Neural progenitor cell (in vitro differentiated cells): Measurements from ENCODE around the gene ZSWIM5. TPM values are rescaled to one million over a fixed set of nuclear protein-coding genes. Genes with fewer than 3 reads are reported as not detected.
"Not testable (repeated sequence)": the region's sequence is repeated elsewhere in the genome, so short reads cannot be mapped to it uniquely, and the experiment has no call there.

Source experiments
- DNase-seq: peaks from one replicate; pipeline ENCODE4 v3.0.0-alpha.2; 2016; ENCODE audit warnings: low spot score
- H2AFZ ChIP-seq: fragments of 200-600 bp; sonication (generic); replicated peaks from 2 replicates; pipeline ENCODE4 v1.6.1; 2016; ENCODE audit warnings: antibody characterized with exemption
- H3F3A ChIP-seq: fragments of 200-600 bp; sonication (generic); 2 replicates; pipeline ENCODE4 v1.6.1; 2016; ENCODE audit warnings: antibody characterized with exemption, low read depth
- H3K27ac ChIP-seq: fragments of 200-600 bp; sonication (generic); 2 replicates; pipeline ENCODE4 v1.5.1; 2016; ENCODE audit warnings: mild to moderate bottlenecking
- H3K27me3 ChIP-seq: fragments of 200-600 bp; sonication (generic); 2 replicates; pipeline ENCODE4 v1.6.1; 2016; ENCODE audit warnings: mild to moderate bottlenecking, moderate library complexity
- H3K36me3 ChIP-seq: fragments of 200-600 bp; sonication (generic); 2 replicates; pipeline ENCODE4 v1.5.1; 2016
- H3K4me1 ChIP-seq: fragments of 200-600 bp; sonication (generic); 2 replicates; pipeline ENCODE4 v1.6.1; 2016; ENCODE audit warnings: mixed run types
- H3K4me2 ChIP-seq: fragments of 200-600 bp; sonication (generic); 2 replicates; pipeline ENCODE4 v1.6.1; 2016
- H3K4me3 ChIP-seq: fragments of 200-600 bp; sonication (generic); 2 replicates; pipeline ENCODE4 v1.5.1; 2016
- H3K79me2 ChIP-seq: fragments of 200-600 bp; sonication (generic); 2 replicates; pipeline ENCODE4 v1.6.1; 2016; ENCODE audit warnings: low read depth
- H3K9ac ChIP-seq: fragments of 200-600 bp; sonication (generic); 2 replicates; pipeline ENCODE4 v1.6.1; 2016
- H3K9me3 ChIP-seq: fragments of 200-600 bp; sonication (generic); 2 replicates; pipeline ENCODE4 v1.5.1; 2016; ENCODE audit warnings: low read depth
- H4K20me1 ChIP-seq: fragments of 200-600 bp; sonication (generic); 2 replicates; pipeline ENCODE4 v1.6.1; 2016; ENCODE audit warnings: low read depth
- H3K27ac Mint-ChIP-seq: 3 replicates; pipeline ENCODE4 v1.8.0; 2021; ENCODE audit warnings: mixed read lengths
- H3K27me3 Mint-ChIP-seq: 2 replicates; pipeline ENCODE4 v1.8.0; 2022; ENCODE audit warnings: low read depth, mild to moderate bottlenecking, inconsistent platforms, moderate library complexity, mixed read lengths; ENCODE audit not compliant: insufficient read depth
- H3K36me3 Mint-ChIP-seq: 3 replicates; pipeline ENCODE4 v1.8.0; 2021; ENCODE audit warnings: mixed read lengths
- H3K4me1 Mint-ChIP-seq: 3 replicates; pipeline ENCODE4 v1.8.0; 2021; ENCODE audit warnings: mixed read lengths
- H3K4me3 Mint-ChIP-seq: 3 replicates; pipeline ENCODE4 v1.8.0; 2021; ENCODE audit warnings: mild to moderate bottlenecking, moderate library complexity, mixed read lengths
- H3K9me3 Mint-ChIP-seq: 3 replicates; pipeline ENCODE4 v1.8.0; 2020; ENCODE audit warnings: mixed read lengths
- EZH2 ChIP-seq: fragments of 200-600 bp; sonication (generic); IDR thresholded peaks from 2 replicates; pipeline ENCODE4 v1.6.1; 2017; ENCODE audit warnings: antibody characterized with exemption, mild to moderate bottlenecking, moderate library complexity
- EZH2phosphoT487 ChIP-seq: fragments of 200-600 bp; sonication (generic); IDR thresholded peaks from 2 replicates; pipeline ENCODE4 v1.6.1; 2017; ENCODE audit warnings: antibody characterized with exemption
- total RNA-seq: library from RNA; depleted of rRNA; stranded (reverse); fragments of >200 nt; gene quantifications from 2 replicates; pipeline ENCODE4 v1.2.3, GENCODE V29; 2015; ENCODE audit warnings: low replicate concordance
- TF ChIP-seq, protein P1 (sequence below): fragments of 200-600 bp; sonication (generic); IDR thresholded peaks from 2 replicates; pipeline ENCODE4 v1.5.1; 2017; ENCODE audit warnings: antibody characterized with exemption, mild to moderate bottlenecking

ZSWIM5 gene
- total RNA-seq, 1 donor from 2014 or later: 5.8 TPM

DNA sequence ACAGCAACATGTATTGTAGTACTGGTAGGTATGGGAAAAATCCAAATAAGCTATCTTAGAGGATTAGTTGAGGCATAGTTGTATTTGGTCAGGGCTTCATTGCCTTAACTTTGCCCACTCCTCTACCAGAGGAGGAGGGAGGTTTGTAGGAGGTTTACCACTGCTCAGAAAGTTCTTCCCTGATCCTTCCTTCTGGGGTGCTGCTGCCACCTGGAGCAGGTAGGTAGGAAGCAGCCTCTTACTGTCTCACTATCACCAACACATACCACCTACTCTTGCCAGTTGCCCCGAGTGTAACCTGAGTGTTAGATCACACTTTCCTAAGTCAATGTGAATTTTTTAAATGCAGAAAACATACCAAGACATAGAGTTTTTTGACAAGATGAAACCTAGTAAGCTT, 24.1 kb upstream of the ZSWIM5 start:
- H3K36me3 ChIP-seq: no peaks in the 10 kb centered on the region
- no peaks in the 10 kb centered on the region for H3K9me3 ChIP-seq
- no peak overlapping the region for H3K4me3 ChIP-seq
- H3K36me3 Mint-ChIP-seq: no peaks in the 10 kb centered on the region
- H3K9ac ChIP-seq: no peak overlapping the region
- no peaks in the 10 kb centered on the region for H3K4me1 Mint-ChIP-seq
- H3K4me1 ChIP-seq: no peaks in the 10 kb centered on the region
- no peaks in the 10 kb centered on the region for H3K9me3 Mint-ChIP-seq
- H3K27ac Mint-ChIP-seq: no peak overlapping the region
- H3K27me3 ChIP-seq: no peaks in the 10 kb centered on the region
- H3K4me3 Mint-ChIP-seq: no peak overlapping the region
- DNase-seq: no peak
- H3K27ac ChIP-seq: no peak overlapping the region
- no peaks in the 10 kb centered on the region for H3F3A ChIP-seq
- no peak overlapping the region for H3K4me2 ChIP-seq
- TF ChIP-seq EZH2phosphoT487: no peak
- TF ChIP-seq, protein P1, sequence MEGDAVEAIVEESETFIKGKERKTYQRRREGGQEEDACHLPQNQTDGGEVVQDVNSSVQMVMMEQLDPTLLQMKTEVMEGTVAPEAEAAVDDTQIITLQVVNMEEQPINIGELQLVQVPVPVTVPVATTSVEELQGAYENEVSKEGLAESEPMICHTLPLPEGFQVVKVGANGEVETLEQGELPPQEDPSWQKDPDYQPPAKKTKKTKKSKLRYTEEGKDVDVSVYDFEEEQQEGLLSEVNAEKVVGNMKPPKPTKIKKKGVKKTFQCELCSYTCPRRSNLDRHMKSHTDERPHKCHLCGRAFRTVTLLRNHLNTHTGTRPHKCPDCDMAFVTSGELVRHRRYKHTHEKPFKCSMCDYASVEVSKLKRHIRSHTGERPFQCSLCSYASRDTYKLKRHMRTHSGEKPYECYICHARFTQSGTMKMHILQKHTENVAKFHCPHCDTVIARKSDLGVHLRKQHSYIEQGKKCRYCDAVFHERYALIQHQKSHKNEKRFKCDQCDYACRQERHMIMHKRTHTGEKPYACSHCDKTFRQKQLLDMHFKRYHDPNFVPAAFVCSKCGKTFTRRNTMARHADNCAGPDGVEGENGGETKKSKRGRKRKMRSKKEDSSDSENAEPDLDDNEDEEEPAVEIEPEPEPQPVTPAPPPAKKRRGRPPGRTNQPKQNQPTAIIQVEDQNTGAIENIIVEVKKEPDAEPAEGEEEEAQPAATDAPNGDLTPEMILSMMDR: peak; percentile 5
- no peak for TF ChIP-seq EZH2
- peaks cover 6% of the 10 kb centered on the region for H3K27me3 Mint-ChIP-seq
- H3K79me2 ChIP-seq: no peaks in the 10 kb centered on the region
- H2AFZ ChIP-seq: no peak overlapping the region
- H4K20me1 ChIP-seq: no peaks in the 10 kb centered on the region

DNA sequence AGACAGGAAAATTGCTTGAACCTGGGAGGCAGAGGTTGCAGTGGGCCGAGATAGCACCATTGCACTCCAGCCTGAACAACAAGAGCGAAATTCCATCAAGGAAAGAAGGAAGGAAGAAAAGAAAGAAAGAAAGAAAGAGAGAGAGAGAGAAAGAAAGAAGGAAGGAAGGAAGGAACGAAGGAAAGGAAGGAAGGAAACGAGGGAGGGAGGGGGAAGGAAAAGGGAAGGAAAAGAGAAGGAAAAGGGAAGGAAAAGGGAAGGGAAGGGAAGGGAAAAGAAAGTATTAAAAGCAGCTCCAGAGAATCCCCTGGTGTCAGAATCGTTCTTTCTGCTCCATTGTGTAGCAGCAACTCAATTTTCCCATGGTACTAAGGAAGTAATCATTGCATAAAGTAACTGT, 19.2 kb upstream of the ZSWIM5 start:
- Histone ChIP-seq H3K9ac (no peak overlapping the region), H3K79me2 (no peaks in the 10 kb centered on the region), H4K20me1 (no peaks in the 10 kb centered on the region), H3K4me2 (no peak overlapping the region), H3F3A (no peaks in the 10 kb centered on the region), H3K4me1 (no peaks in the 10 kb centered on the region), H3K36me3 (no peaks in the 10 kb centered on the region), H3K4me3 (no peak overlapping the region), H2AFZ (no peak overlapping the region), H3K9me3 (no peaks in the 10 kb centered on the region), H3K27me3 (no peaks in the 10 kb centered on the region), H3K27ac (no peak overlapping the region)
- Mint-ChIP-seq H3K9me3 (peaks cover 2% of the 10 kb centered on the region), H3K4me3 (no peak overlapping the region), H3K36me3 (peaks cover 2% of the 10 kb centered on the region), H3K27me3 (peaks cover 5% of the 10 kb centered on the region), H3K4me1 (no peaks in the 10 kb centered on the region), H3K27ac (no peak overlapping the region)
- no peak for DNase-seq
- TF ChIP-seq EZH2: no peak
- TF ChIP-seq, protein P1: no peak
- TF ChIP-seq EZH2phosphoT487: no peak

DNA sequence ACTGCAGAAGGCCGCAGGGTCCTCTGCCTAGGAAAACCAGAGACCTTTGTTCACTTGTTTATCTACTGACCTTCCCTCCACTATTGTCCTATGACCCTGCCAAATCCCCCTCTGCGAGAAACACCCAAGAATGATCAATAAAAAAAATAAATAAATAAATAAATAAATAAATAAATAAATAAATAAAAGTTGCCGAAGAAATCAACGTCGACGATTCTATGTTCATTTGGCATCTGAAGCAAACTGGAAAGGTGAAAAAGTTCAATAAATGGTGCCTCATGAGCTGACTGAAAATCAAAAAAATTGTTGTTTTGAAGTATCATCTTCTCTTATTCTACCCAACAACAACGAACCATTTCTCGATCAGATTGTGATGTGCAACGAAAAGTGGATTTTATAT, 17.3 kb upstream of the ZSWIM5 start:
- H3K4me3 Mint-ChIP-seq, H3K4me1 Mint-ChIP-seq, H3K36me3 ChIP-seq, H3K9me3 ChIP-seq, H3K36me3 Mint-ChIP-seq, H3K4me3 ChIP-seq, H3K27ac ChIP-seq, H4K20me1 ChIP-seq, H3K79me2 ChIP-seq, H3K4me2 ChIP-seq, H3K9me3 Mint-ChIP-seq, H3K9ac ChIP-seq, H3F3A ChIP-seq, DNase-seq, H3K27me3 Mint-ChIP-seq, H3K27ac Mint-ChIP-seq, H3K4me1 ChIP-seq, H2AFZ ChIP-seq, H3K27me3 ChIP-seq: not testable (repeated sequence)

DNA sequence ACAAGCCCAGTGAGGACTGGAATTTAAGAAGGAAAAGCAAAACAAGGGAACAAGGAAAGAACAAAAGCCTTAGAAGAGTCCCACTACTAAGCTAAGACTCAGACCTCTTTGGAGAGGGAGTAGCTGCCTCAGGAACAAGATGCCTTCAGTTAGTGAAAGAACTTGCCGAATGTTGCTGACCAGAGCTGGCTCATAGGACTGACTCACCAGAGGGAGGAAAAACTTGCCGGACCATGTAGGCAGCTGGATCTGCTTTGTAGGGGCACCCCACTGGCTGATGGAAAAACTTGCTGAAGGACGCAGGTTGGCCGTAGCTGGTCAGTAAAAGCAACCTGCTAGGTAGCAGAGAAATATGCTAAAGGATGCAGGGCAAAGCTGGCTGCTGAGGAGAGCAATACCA, 15.3 kb upstream of the ZSWIM5 start:
- Histone ChIP-seq H4K20me1 (no peaks in the 10 kb centered on the region), H3F3A (no peaks in the 10 kb centered on the region), H2AFZ (no peak overlapping the region), H3K27ac (no peak overlapping the region), H3K27me3 (no peaks in the 10 kb centered on the region), H3K4me3 (no peak overlapping the region), H3K79me2 (no peaks in the 10 kb centered on the region), H3K4me1 (no peaks in the 10 kb centered on the region), H3K9ac (no peak overlapping the region), H3K36me3 (no peaks in the 10 kb centered on the region), H3K9me3 (no peaks in the 10 kb centered on the region), H3K4me2 (no peak overlapping the region)
- Mint-ChIP-seq H3K9me3 (peaks cover 2% of the 10 kb centered on the region), H3K36me3 (peaks cover 2% of the 10 kb centered on the region), H3K4me1 (no peaks in the 10 kb centered on the region), H3K27ac (no peak overlapping the region), H3K27me3 (no peaks in the 10 kb centered on the region), H3K4me3 (no peak overlapping the region)
- DNase-seq: no peak
- TF ChIP-seq EZH2 (no peak), EZH2phosphoT487 (no peak)
- TF ChIP-seq, protein P1: no peak
